ENCODE measurements around the gene HOTAIR. TPM values are rescaled to one million over a fixed set of nuclear protein-coding genes. Genes with fewer than 3 reads are reported as not detected.

Gene HOTAIR
- under 1 TPM in 1 of 4 donors, not detected in 3; 0.31 TPM for total RNA-seq

- peaks cover 100% of the 10 kb centered on the region for H3K27me3 ChIP-seq
- H3K9me3 ChIP-seq: no peaks in the 10 kb centered on the region
- WGBS, 2 donors (ENCODE audit: low coverage in 1 of 2): 4% methylated on average over 11 to 17 of the region's 63 CpGs
- H3K27ac ChIP-seq: no peak within 1 kb of the TSS
- ATAC-seq: no peak
- peak within 1 kb of the TSS in 1 of 2 donors; percentile 37 for H3K4me3 ChIP-seq
- H3K4me1 ChIP-seq: peaks cover 0 to 32% (median 14%) of the 10 kb centered on the region in 3 donors
- H3K36me3 ChIP-seq: no peaks in the 10 kb centered on the region
- no peak for TF ChIP-seq CTCF (IDR thresholded peaks at IDR 0.05)
- no peak for TF ChIP-seq EP300 (IDR thresholded peaks at IDR 0.05)
- TF ChIP-seq POLR2AphosphoS5 (IDR thresholded peaks at IDR 0.05): no peak
- TF ChIP-seq POLR2A (IDR thresholded peaks at IDR 0.05): no peak
These were observed at the start of gene HOTAIR for GRCh38 chr12:53974084-53975063. Gene HOTAIR (minus strand): TSS chr12:53974954.

- H3K4me3 ChIP-seq: no peak overlapping the region
- no peaks in the 10 kb centered on the region for H3K36me3 ChIP-seq
- peaks cover 99% of the 10 kb centered on the region for H3K27me3 ChIP-seq
- H3K4me1 ChIP-seq: peaks cover 0 to 24% (median 0%) of the 10 kb centered on the region in 3 donors
- no peak for TF ChIP-seq POLR2AphosphoS5 (IDR thresholded peaks at IDR 0.05)
- TF ChIP-seq CTCF (IDR thresholded peaks at IDR 0.05): no peak
- TF ChIP-seq EP300 (IDR thresholded peaks at IDR 0.05): no peak
- H3K27ac ChIP-seq: no peak overlapping the region
- ATAC-seq: no peak
- no peaks in the 10 kb centered on the region for H3K9me3 ChIP-seq
- WGBS, 2 donors (ENCODE audit: low coverage in 1 of 2): 21% methylated on average over 15 of the region's 17 CpGs; no CpG with 5 or more reads in 1 of the 2 donors
These were observed 49.4 kb upstream of the HOTAIR start for GRCh38 chr12:54024127-54024526.

GRCh38 chr12:54022960-54023884 lies 48.5 kb upstream of the HOTAIR start:
- Histone ChIP-seq H3K4me1 (peaks cover 0 to 24% (median 0%) of the 10 kb centered on the region in 3 donors), H3K9me3 (no peaks in the 10 kb centered on the region), H3K27ac (no peak overlapping the region), H3K36me3 (no peaks in the 10 kb centered on the region), H3K4me3 (no peak overlapping the region), H3K27me3 (peaks cover 99% of the 10 kb centered on the region)
- no peak for ATAC-seq
- TF ChIP-seq CTCF (IDR thresholded peaks at IDR 0.05) (no peak), POLR2AphosphoS5 (IDR thresholded peaks at IDR 0.05) (no peak), POLR2A (IDR thresholded peaks at IDR 0.05) (no peak), EP300 (IDR thresholded peaks at IDR 0.05) (no peak)
- 51 to 65% methylated on average over 6 to 7 of the region's 8 CpGs for WGBS, 2 donors (ENCODE audit: low coverage in 1 of 2)

GRCh38 chr12:54021432-54022013 lies 46.8 kb upstream of the HOTAIR start:
- Histone ChIP-seq H3K27ac (no peak overlapping the region), H3K27me3 (peaks cover 99% of the 10 kb centered on the region), H3K4me1 (peaks cover 0 to 37% (median 9%) of the 10 kb centered on the region in 3 donors), H3K9me3 (no peaks in the 10 kb centered on the region), H3K36me3 (no peaks in the 10 kb centered on the region), H3K4me3 (no peak overlapping the region)
- TF ChIP-seq EP300 (IDR thresholded peaks at IDR 0.05) (no peak), POLR2AphosphoS5 (IDR thresholded peaks at IDR 0.05) (no peak), POLR2A (IDR thresholded peaks at IDR 0.05) (no peak), CTCF (IDR thresholded peaks at IDR 0.05) (no peak)
- no peak for ATAC-seq
- 37 to 41% methylated on average over 12 to 16 of the region's 16 CpGs for WGBS, 2 donors (ENCODE audit: low coverage in 1 of 2)
